D721Med (cell line): ENCODE results near the gene PSMC3.

ENCODE experiments used
- DNase-seq: peaks from one replicate; pipeline ENCODE4 v3.0.0; 2011; ENCODE audit warnings: low spot score; ENCODE audit not compliant: insufficient read length
- FAIRE-seq: peaks from 2 replicates; lab custom pipeline; 2011; peaks lifted over from hg19 to GRCh38; lab: Jason Lieb, UNC
- CTCF ChIP-seq: IDR thresholded peaks from 2 replicates; pipeline ENCODE4 v1.5.1; 2012; ENCODE audit warnings: mild to moderate bottlenecking, control low read depth; ENCODE audit not compliant: insufficient read depth; ENCODE audit errors: missing control alignments

Gene PSMC3

DNA sequence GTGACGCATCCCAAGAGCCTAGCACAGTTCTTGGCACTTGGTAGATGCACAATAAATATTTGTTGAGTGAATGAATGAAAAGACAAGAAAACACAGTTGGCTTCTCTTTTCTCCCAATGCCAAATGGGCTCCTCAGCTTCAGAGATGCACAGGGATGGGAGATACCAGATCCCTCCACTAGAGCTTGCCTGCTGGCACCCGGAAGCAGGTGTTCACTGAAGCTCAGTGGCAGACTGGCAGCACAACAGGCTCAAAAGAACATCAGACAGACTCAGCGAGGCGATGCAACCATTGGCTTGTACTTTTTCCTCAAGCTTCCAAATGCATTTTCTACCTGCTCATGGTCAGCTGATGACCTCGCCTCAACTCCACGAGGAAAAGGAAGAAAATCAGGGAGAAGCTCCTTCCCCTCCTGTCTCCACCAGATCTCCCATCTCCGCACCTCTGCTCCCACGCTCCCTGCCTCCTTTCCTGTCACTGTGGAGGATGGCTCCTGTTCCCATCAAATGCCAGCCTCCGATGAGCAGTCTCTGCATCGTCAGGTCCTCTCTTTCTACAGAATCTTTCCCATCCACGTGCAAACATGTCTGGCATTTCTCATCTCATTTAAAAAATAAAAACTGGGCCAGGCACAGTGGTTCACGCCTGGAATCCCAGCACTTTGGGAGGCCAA, 16.9 kb upstream of the PSMC3 start:
- no peak for TF ChIP-seq CTCF
- DNase-seq (no peak), FAIRE-seq (no peak)

- TF ChIP-seq CTCF, result no peak
- no peak for FAIRE-seq
Measured at GRCh38 chr11:47442514-47442913, 16.3 kb upstream of the PSMC3 start.

DNA sequence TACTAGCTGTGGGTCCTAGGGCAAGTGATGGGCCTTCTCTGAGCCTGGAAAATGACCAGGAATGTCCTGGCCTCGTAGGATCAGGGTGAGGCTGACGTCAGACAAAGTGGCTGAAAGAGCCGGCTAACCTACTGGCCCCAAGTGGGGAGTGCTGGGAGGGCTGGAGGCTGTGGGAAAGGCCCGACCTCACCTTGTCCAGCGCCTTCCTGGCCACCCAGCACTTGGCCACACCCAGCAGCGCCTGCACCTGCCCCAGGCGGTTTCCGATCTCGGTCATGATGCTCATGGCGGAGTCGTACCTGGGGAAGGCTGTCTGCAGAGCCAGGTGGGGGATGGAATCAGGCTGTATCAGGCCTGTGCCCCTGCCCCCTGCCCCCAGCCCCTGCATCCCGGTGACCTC, 15.2 kb upstream of the PSMC3 start:
- no peak for TF ChIP-seq CTCF
- FAIRE-seq, result no peak

More at GRCh38 chr11:47442514-47442913, 16.3 kb upstream of the PSMC3 start:
- DNase-seq, result no peak

DNA sequence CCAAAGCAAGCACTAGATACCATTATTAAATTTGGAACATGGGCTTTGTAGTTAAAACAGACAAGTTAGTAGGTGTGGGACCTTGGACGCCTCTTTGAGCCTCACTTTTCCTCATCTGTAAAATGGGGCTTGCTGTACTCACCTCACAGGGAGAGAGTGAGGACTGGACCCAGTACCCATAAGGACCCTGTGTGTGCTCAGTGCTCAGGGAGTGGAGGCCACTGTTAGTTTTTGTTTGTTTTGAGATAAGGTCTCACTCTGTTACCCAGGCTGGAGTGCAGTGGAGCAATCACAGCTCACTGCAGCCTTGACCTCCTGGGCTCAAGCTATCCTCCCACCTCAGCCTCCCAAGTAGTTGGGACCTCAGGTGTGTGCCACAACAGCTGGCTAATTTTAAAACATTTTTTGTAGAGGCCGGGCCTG, 13.8 kb upstream of the PSMC3 start:
- no peak for TF ChIP-seq CTCF
- DNase-seq (no peak), FAIRE-seq (no peak)

More for the DNA sequence above, 15.2 kb upstream of the PSMC3 start:
- DNase-seq, result no peak

DNA sequence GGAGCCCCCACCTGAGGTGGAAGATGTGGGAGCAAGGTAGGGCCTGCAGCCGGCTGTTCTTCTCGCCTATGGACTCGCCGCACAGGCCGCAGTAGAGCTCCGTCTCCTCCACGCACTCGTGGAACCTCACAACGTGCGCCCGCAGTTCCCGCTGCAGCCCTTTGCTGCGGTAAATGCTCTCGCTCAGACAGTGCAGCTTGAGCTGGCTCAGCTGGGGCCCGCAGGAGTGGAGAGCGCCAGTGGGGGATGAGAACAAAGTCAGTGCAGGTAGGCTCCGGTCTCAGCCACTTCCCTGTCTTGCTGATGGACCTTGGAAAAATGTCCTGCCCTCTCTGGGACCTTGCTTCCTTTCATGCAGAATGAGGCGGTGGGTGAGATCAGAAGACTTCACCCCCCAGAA, 12.5 kb upstream of the PSMC3 start:
- DNase-seq (no peak), FAIRE-seq (no peak)
- no peak for TF ChIP-seq CTCF

- no peak for FAIRE-seq
- no peak for DNase-seq
Measured at GRCh38 chr11:47437746-47438418, 11.6 kb upstream of the PSMC3 start.

More at GRCh38 chr11:47437746-47438418, 11.6 kb upstream of the PSMC3 start:
- TF ChIP-seq CTCF, result no peak
